ENCODE measurements around the gene NBAS.

The NBAS gene

GRCh38 chr2:15363142-15363541 lies 198.0 kb downstream of the NBAS start:
- no peak for TF ChIP-seq CTCF (IDR thresholded peaks at IDR 0.05; ENCODE audit: poor library complexity, severe bottlenecking)
- Histone ChIP-seq H3K4me3 (ENCODE audit: severe bottlenecking) (no peak overlapping the region), H3K36me3 (ENCODE audit: low read depth) (peaks cover 17% of the 10 kb centered on the region), H3K4me1 (ENCODE audit: insufficient read depth, poor library complexity, severe bottlenecking) (peaks cover 36% of the 10 kb centered on the region), H3K27ac (ENCODE audit: poor library complexity, severe bottlenecking) (peak overlapping the region; percentile 98), H3K27me3 (ENCODE audit: insufficient read depth, poor library complexity, severe bottlenecking) (no peaks in the 10 kb centered on the region), H3K9me3 (ENCODE audit: severe bottlenecking) (no peaks in the 10 kb centered on the region)
- DNase-seq (ENCODE audit: low spot score) (no peak), ATAC-seq (ENCODE audit: low read depth) (peak; percentile 80)

GRCh38 chr2:15359716-15360531 lies 201.2 kb downstream of the NBAS start:
- Histone ChIP-seq H3K27ac (ENCODE audit: poor library complexity, severe bottlenecking) (peak overlapping the region; percentile 98), H3K27me3 (ENCODE audit: insufficient read depth, poor library complexity, severe bottlenecking) (no peaks in the 10 kb centered on the region), H3K36me3 (ENCODE audit: low read depth) (peaks cover 14% of the 10 kb centered on the region), H3K9me3 (ENCODE audit: severe bottlenecking) (no peaks in the 10 kb centered on the region), H3K4me1 (ENCODE audit: insufficient read depth, poor library complexity, severe bottlenecking) (peaks cover 36% of the 10 kb centered on the region), H3K4me3 (ENCODE audit: severe bottlenecking) (no peak overlapping the region)
- no peak for TF ChIP-seq CTCF (IDR thresholded peaks at IDR 0.05; ENCODE audit: poor library complexity, severe bottlenecking)
- peak; percentile 94 for ATAC-seq (ENCODE audit: low read depth)
- no peak for DNase-seq (ENCODE audit: low spot score)

GRCh38 chr2:15357922-15358321 lies 203.2 kb downstream of the NBAS start:
- ATAC-seq (ENCODE audit: low read depth) (no peak), DNase-seq (ENCODE audit: low spot score) (no peak)
- Histone ChIP-seq H3K36me3 (ENCODE audit: low read depth) (peaks cover 15% of the 10 kb centered on the region), H3K27me3 (ENCODE audit: insufficient read depth, poor library complexity, severe bottlenecking) (no peaks in the 10 kb centered on the region), H3K27ac (ENCODE audit: poor library complexity, severe bottlenecking) (no peak overlapping the region), H3K9me3 (ENCODE audit: severe bottlenecking) (no peaks in the 10 kb centered on the region), H3K4me3 (ENCODE audit: severe bottlenecking) (no peak overlapping the region), H3K4me1 (ENCODE audit: insufficient read depth, poor library complexity, severe bottlenecking) (peaks cover 27% of the 10 kb centered on the region)
- no peak for TF ChIP-seq CTCF (IDR thresholded peaks at IDR 0.05; ENCODE audit: poor library complexity, severe bottlenecking)

- DNase-seq (ENCODE audit: low spot score) = no peak
Measured at GRCh38 chr2:15357186-15357585, 203.9 kb downstream of the NBAS start.

More at GRCh38 chr2:15357186-15357585, 203.9 kb downstream of the NBAS start:
- H3K9me3 ChIP-seq (ENCODE audit: severe bottlenecking) = no peaks in the 10 kb centered on the region
- H3K27me3 ChIP-seq (ENCODE audit: insufficient read depth, poor library complexity, severe bottlenecking) = no peaks in the 10 kb centered on the region
- no peak overlapping the region for H3K4me3 ChIP-seq (ENCODE audit: severe bottlenecking)
- H3K4me1 ChIP-seq (ENCODE audit: insufficient read depth, poor library complexity, severe bottlenecking) = peaks cover 21% of the 10 kb centered on the region
- TF ChIP-seq CTCF (IDR thresholded peaks at IDR 0.05; ENCODE audit: poor library complexity, severe bottlenecking) = no peak
- H3K36me3 ChIP-seq (ENCODE audit: low read depth) = peaks cover 11% of the 10 kb centered on the region
- H3K27ac ChIP-seq (ENCODE audit: poor library complexity, severe bottlenecking) = no peak overlapping the region
- ATAC-seq (ENCODE audit: low read depth) = no peak
